Endothelial cell (in vitro differentiated cells): ENCODE measurements around the gene SLC9A9. TPM values are rescaled to one million over a fixed set of nuclear protein-coding genes. Genes with fewer than 3 reads are reported as not detected.

Experiments
- DNase-seq: peaks from one replicate; pipeline ENCODE4 v3.0.0; 2021; ENCODE audit warnings: low spot score
- H3K27ac Mint-ChIP-seq: one replicate; pipeline ENCODE4 v1.8.0; 2021; ENCODE audit warnings: mixed read lengths, inconsistent platforms; ENCODE audit not compliant: unreplicated experiment
- H3K27me3 Mint-ChIP-seq: one replicate; pipeline ENCODE4 v1.8.0; 2021; ENCODE audit warnings: mild to moderate bottlenecking, moderate library complexity, mixed read lengths, inconsistent platforms; ENCODE audit not compliant: unreplicated experiment
- H3K36me3 Mint-ChIP-seq: one replicate; pipeline ENCODE4 v1.8.0; 2021; ENCODE audit warnings: mild to moderate bottlenecking, low read depth, mixed read lengths, inconsistent platforms; ENCODE audit not compliant: unreplicated experiment
- H3K4me1 Mint-ChIP-seq: one replicate; pipeline ENCODE4 v1.8.0; 2021; ENCODE audit warnings: mild to moderate bottlenecking, mixed read lengths, inconsistent platforms; ENCODE audit not compliant: unreplicated experiment
- H3K4me3 Mint-ChIP-seq: one replicate; pipeline ENCODE4 v1.8.0; 2021; ENCODE audit warnings: mild to moderate bottlenecking, mixed read lengths, inconsistent platforms; ENCODE audit not compliant: unreplicated experiment
- H3K9me3 Mint-ChIP-seq: one replicate; pipeline ENCODE4 v1.8.0; 2021; ENCODE audit warnings: mixed read lengths, inconsistent platforms; ENCODE audit not compliant: unreplicated experiment
- total RNA-seq: library from RNA; stranded (reverse); fragmentation: NEBNext Ultra II Directional; extraction: Animal tissue kit (Norgen Biotek cat#: 25700); gene quantifications from one replicate; pipeline ENCODE4 v1.2.1, GENCODE V29; 2021; ENCODE audit not compliant: unreplicated experiment
- TF ChIP-seq, protein P1 (sequence below): fragments of 200-600 bp; sonication (generic); IDR thresholded peaks from one replicate; pipeline ENCODE4 v1.5.0; 2021; ENCODE audit warnings: antibody characterized with exemption; ENCODE audit not compliant: unreplicated experiment

The SLC9A9 gene
- total RNA-seq, 1 donor from 2014 or later = 7.9 TPM

DNA sequence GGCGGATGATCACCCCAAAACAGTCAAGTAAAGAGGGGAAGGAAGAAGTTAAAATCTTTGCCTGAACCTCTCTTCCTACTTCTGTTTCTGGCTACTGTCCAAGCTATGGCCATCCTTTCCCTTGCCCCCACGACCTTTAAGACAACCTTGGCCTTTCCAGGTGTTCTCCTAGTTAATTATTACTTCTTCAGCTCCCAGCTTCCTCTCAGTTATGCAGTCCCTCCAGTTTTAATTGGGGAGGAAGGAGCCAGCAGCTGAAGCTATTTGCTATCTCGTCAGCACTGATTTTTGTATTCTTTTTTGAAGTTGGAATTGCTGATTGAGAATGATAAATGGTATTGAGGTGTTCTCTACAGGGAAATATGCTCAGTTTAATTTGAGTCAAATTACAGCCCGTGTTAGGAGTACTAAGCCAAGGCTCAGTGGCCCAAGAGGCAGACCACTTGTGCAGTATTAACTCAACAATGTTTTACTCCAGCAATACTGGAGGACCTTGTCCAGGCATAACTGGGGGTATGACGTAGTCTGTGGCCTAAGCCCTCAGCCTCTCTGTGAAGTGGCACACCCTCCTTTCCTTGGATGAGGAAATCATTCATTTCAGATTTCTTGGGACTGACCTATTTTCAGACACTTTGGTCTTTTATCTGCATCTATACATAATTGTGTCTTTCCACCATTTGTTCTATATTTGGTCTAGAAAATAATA is 336.9 kb downstream of the SLC9A9 start:
- Mint-ChIP-seq H3K9me3 (no peaks in the 10 kb centered on the region), H3K27me3 (peaks cover 1% of the 10 kb centered on the region), H3K4me1 (no peaks in the 10 kb centered on the region), H3K36me3 (no peaks in the 10 kb centered on the region), H3K27ac (no peak overlapping the region), H3K4me3 (no peak overlapping the region)
- TF ChIP-seq, protein P1, sequence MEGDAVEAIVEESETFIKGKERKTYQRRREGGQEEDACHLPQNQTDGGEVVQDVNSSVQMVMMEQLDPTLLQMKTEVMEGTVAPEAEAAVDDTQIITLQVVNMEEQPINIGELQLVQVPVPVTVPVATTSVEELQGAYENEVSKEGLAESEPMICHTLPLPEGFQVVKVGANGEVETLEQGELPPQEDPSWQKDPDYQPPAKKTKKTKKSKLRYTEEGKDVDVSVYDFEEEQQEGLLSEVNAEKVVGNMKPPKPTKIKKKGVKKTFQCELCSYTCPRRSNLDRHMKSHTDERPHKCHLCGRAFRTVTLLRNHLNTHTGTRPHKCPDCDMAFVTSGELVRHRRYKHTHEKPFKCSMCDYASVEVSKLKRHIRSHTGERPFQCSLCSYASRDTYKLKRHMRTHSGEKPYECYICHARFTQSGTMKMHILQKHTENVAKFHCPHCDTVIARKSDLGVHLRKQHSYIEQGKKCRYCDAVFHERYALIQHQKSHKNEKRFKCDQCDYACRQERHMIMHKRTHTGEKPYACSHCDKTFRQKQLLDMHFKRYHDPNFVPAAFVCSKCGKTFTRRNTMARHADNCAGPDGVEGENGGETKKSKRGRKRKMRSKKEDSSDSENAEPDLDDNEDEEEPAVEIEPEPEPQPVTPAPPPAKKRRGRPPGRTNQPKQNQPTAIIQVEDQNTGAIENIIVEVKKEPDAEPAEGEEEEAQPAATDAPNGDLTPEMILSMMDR = no peak
- DNase-seq = no peak

DNA sequence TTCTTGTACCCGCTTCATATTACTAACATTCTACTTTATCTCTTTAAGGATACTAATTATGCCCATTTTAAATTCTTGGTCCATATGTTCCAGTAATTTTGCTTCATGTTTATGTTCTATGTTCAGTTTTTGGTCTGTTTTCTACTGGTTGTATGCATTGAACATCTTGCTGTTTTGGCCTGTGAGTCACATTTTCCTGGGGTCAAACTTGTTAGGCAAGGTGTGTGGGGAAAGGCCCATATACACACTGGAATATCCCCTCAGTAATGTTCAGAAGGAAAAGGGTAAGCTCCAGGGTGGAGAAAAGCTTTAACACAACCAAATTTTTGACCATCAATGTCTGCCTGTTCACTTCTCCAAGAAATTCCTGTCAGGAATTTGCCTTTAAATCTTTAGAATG is 337.7 kb downstream of the SLC9A9 start:
- no peaks in the 10 kb centered on the region for H3K4me1 Mint-ChIP-seq
- TF ChIP-seq, protein P1 = no peak
- no peak for DNase-seq
- no peaks in the 10 kb centered on the region for H3K9me3 Mint-ChIP-seq
- H3K27ac Mint-ChIP-seq = no peak overlapping the region
- no peak overlapping the region for H3K4me3 Mint-ChIP-seq
- H3K36me3 Mint-ChIP-seq = no peaks in the 10 kb centered on the region
- H3K27me3 Mint-ChIP-seq = peaks cover 1% of the 10 kb centered on the region

DNA sequence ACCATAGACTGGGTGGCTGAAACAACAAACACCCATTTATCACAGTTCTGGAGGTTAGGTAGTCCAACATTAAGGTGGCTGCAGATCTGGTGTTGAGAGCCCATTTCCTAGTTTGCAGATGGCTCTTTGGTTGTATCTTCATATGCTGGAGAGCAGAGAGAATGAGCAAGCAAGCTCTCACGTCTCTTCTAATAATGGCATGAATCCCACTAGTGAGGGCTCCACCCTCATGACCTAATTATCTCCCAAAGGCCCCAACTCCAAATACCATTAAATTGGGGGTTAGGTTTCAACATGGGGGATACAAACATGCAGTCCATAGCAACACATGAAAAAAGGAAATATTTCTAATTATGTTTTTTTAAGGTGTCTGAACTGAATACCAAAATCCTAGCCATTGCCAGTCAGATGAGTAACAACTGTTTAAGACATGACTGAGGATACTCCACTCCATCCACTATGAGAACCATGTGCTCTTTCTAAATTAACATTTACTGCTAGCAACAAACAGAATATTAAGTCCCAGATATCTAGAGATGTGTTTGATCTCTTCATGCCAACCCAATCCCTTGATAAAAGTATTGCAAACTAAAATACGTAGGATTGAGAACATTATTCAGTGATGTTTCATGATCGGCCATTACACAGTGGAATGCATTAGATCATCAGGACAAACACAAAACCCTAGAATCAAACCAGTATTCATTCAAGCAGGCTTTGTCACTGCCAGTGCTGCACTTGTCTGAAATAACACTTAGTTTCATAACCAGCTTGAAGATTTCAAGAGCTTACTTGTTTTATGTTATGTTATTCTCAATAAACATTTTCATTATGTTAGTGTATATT is 340.3 kb downstream of the SLC9A9 start:
- no peak for DNase-seq
- H3K36me3 Mint-ChIP-seq = no peaks in the 10 kb centered on the region
- no peaks in the 10 kb centered on the region for H3K4me1 Mint-ChIP-seq
- H3K27me3 Mint-ChIP-seq = peaks cover 4% of the 10 kb centered on the region
- no peak overlapping the region for H3K4me3 Mint-ChIP-seq
- no peak overlapping the region for H3K27ac Mint-ChIP-seq
- TF ChIP-seq, protein P1 = no peak
- no peaks in the 10 kb centered on the region for H3K9me3 Mint-ChIP-seq

DNA sequence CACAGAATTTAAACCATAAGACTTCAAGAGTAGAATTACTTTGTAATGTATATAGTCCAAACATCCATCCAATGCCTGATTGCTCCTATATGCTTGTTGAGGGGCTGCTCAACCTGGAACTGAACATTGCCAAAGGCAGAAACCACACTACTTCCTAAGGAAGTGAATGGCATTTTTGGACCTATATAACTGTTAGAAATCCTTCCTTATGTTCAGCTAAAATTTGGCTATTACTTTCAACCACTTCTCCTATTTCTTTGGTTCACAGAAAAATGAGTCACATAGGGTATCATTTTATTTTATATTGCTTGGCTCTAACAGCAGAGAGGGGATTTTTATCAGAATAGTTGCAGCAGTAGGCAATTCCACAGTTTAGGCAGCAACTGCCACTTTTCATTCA is 342.1 kb downstream of the SLC9A9 start:
- Mint-ChIP-seq H3K27me3 (peaks cover 4% of the 10 kb centered on the region), H3K9me3 (no peaks in the 10 kb centered on the region), H3K36me3 (no peaks in the 10 kb centered on the region), H3K4me3 (no peak overlapping the region), H3K27ac (no peak overlapping the region), H3K4me1 (no peaks in the 10 kb centered on the region)
- TF ChIP-seq, protein P1 = no peak
- no peak for DNase-seq
